T-helper 2 cell treated with Interferon-gamma antibody and Interleukin-4, amounts not matched to agents 5 μg/mL and 100 μg/mL, for 36 hours (primary cell): Measurements from ENCODE around the gene GLI3.
A peak's percentile ranks its signal among the peaks of the same experiment; 100 is the strongest.

Experiments used
- DNase-seq: peaks from one replicate; pipeline ENCODE4 v3.0.0; 2021; ENCODE audit warnings: low spot score
- H3K27ac Mint-ChIP-seq: one replicate; pipeline ENCODE4 v1.8.0; 2021; ENCODE audit warnings: mild to moderate bottlenecking, mixed read lengths
- H3K27me3 Mint-ChIP-seq: one replicate; pipeline ENCODE4 v1.8.0; 2021; ENCODE audit warnings: low read depth, mixed read lengths
- H3K36me3 Mint-ChIP-seq: one replicate; pipeline ENCODE4 v1.8.0; 2021; ENCODE audit warnings: low read depth, mixed read lengths
- H3K4me1 Mint-ChIP-seq: one replicate; pipeline ENCODE4 v1.8.0; 2021; ENCODE audit warnings: low read depth, mixed read lengths
- H3K4me3 Mint-ChIP-seq: one replicate; pipeline ENCODE4 v1.8.0; 2022; ENCODE audit warnings: mild to moderate bottlenecking, moderate library complexity, mixed read lengths
- H3K9me3 Mint-ChIP-seq: one replicate; pipeline ENCODE4 v1.8.0; 2021; ENCODE audit warnings: mixed read lengths

Gene GLI3

GRCh38 chr7:42247301-42247700 lies 10.3 kb upstream of the GLI3 start:
- H3K4me3 Mint-ChIP-seq = no peak overlapping the region

GRCh38 chr7:42244828-42245227 lies 7.8 kb upstream of the GLI3 start:
- no peak overlapping the region for H3K4me3 Mint-ChIP-seq
- no peaks in the 10 kb centered on the region for H3K36me3 Mint-ChIP-seq
- H3K27ac Mint-ChIP-seq = no peak overlapping the region
- no peaks in the 10 kb centered on the region for H3K4me1 Mint-ChIP-seq
- H3K27me3 Mint-ChIP-seq = peaks cover 6% of the 10 kb centered on the region
- DNase-seq = no peak
- no peaks in the 10 kb centered on the region for H3K9me3 Mint-ChIP-seq

More at GRCh38 chr7:42247301-42247700, 10.3 kb upstream of the GLI3 start:
- H3K27me3 Mint-ChIP-seq = no peaks in the 10 kb centered on the region
- H3K36me3 Mint-ChIP-seq = no peaks in the 10 kb centered on the region
- no peaks in the 10 kb centered on the region for H3K4me1 Mint-ChIP-seq
- H3K27ac Mint-ChIP-seq = no peak overlapping the region
- no peaks in the 10 kb centered on the region for H3K9me3 Mint-ChIP-seq
- DNase-seq = no peak

- no peak for DNase-seq
- Mint-ChIP-seq H3K4me1 (peaks cover 6% of the 10 kb centered on the region), H3K27ac (no peak overlapping the region), H3K36me3 (no peaks in the 10 kb centered on the region), H3K4me3 (no peak overlapping the region), H3K9me3 (no peaks in the 10 kb centered on the region), H3K27me3 (peaks cover 26% of the 10 kb centered on the region)
These were observed 5.4 kb upstream of the GLI3 start for GRCh38 chr7:42242381-42242780.

DNA sequence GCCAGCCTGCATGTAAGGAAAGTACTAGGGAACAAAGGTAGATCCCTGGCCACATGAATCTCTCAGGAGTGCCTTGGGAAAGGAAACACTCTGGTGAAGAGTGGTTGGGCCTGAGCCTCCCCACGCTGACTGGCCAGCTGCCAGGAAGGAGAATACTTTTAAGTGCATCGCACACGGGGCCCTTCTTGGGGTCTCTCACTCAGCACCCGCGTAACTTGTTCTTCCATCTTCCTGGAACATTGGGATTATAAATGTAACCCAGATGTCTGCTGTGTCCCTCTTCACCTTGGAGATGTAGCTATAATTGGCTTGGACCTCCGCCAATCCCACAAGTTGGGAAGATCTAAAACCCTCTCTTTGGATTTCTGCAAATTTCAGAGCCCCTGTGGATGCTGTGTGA lies 4.4 kb upstream of the GLI3 start:
- DNase-seq = no peak
- Mint-ChIP-seq H3K4me3 (no peak overlapping the region), H3K27me3 (peaks cover 29% of the 10 kb centered on the region), H3K4me1 (peaks cover 6% of the 10 kb centered on the region), H3K9me3 (no peaks in the 10 kb centered on the region), H3K36me3 (no peaks in the 10 kb centered on the region), H3K27ac (no peak overlapping the region)

DNA sequence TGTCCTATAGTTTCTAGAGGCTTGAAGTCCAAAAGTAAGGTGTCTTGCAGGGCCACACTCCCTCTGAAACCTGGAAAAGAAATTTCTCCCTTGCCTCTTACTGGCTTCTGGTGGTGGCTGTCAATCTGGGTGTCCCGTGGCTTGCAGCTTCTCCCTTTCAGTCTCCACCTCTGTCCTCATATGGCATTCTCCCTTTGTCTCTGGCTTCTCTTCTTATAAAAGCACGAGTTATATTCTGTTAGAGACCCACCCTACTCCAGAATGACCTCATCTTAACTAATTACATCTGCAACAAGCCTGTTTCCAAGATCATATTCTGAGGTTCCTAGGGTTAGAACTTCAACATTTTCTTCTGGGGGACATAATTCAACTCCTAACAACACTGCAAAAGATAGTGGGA lies 3.4 kb upstream of the GLI3 start:
- H3K27me3 Mint-ChIP-seq = peaks cover 38% of the 10 kb centered on the region
- no peak overlapping the region for H3K27ac Mint-ChIP-seq
- no peak overlapping the region for H3K4me3 Mint-ChIP-seq
- DNase-seq = no peak
- peaks cover 12% of the 10 kb centered on the region for H3K4me1 Mint-ChIP-seq
- no peaks in the 10 kb centered on the region for H3K9me3 Mint-ChIP-seq
- no peaks in the 10 kb centered on the region for H3K36me3 Mint-ChIP-seq

GRCh38 chr7:42238709-42239366 lies 1.8 kb upstream of the GLI3 start:
- H3K4me3 Mint-ChIP-seq = peak overlapping the region; percentile 78
- H3K4me1 Mint-ChIP-seq = peaks cover 12% of the 10 kb centered on the region
- no peak for DNase-seq
- no peaks in the 10 kb centered on the region for H3K9me3 Mint-ChIP-seq
- H3K27me3 Mint-ChIP-seq = peaks cover 51% of the 10 kb centered on the region
- H3K27ac Mint-ChIP-seq = no peak overlapping the region
- H3K36me3 Mint-ChIP-seq = no peaks in the 10 kb centered on the region

GRCh38 chr7:42237811-42238541 lies 967 bp upstream of the GLI3 start:
- Mint-ChIP-seq H3K9me3 (no peaks in the 10 kb centered on the region), H3K27ac (no peak overlapping the region), H3K4me1 (peaks cover 12% of the 10 kb centered on the region), H3K27me3 (peaks cover 59% of the 10 kb centered on the region), H3K4me3 (peak overlapping the region; percentile 78), H3K36me3 (no peaks in the 10 kb centered on the region)
- no peak for DNase-seq

GRCh38 chr7:42236266-42236975 lies 588 bp downstream of the GLI3 start:
- Mint-ChIP-seq H3K27ac (no peak overlapping the region), H3K9me3 (no peaks in the 10 kb centered on the region), H3K4me3 (peak overlapping the region; percentile 70), H3K27me3 (peaks cover 74% of the 10 kb centered on the region), H3K4me1 (peaks cover 12% of the 10 kb centered on the region), H3K36me3 (no peaks in the 10 kb centered on the region)
- no peak for DNase-seq

- peaks cover 12% of the 10 kb centered on the region for H3K4me1 Mint-ChIP-seq
- no peaks in the 10 kb centered on the region for H3K9me3 Mint-ChIP-seq
- peaks cover 81% of the 10 kb centered on the region for H3K27me3 Mint-ChIP-seq
- no peak overlapping the region for H3K27ac Mint-ChIP-seq
- H3K36me3 Mint-ChIP-seq = no peaks in the 10 kb centered on the region
- no peak for DNase-seq
- H3K4me3 Mint-ChIP-seq = peak overlapping the region; percentile 70
These were observed 1.3 kb downstream of the GLI3 start for GRCh38 chr7:42235741-42236161.

DNA sequence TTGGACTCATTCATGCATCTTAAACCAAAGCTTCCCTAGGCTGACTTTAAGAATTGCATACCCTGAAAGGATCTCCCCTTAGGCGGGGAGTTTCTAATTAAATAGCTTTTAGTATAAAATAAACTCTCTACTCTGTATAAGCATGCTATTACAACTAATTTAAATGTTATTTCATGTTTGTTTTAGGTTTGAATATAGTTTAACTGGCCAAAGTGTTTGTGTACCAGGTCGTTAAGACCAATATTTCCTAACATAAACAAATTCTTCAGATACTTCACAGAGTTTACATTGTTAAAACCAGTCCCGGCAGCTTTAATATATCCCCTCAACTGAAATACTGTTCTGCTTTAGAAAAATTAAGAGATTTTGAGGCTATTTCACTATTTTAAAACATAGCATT lies 2.3 kb downstream of the GLI3 start:
- peaks cover 82% of the 10 kb centered on the region for H3K27me3 Mint-ChIP-seq
- H3K27ac Mint-ChIP-seq = no peak overlapping the region
- no peaks in the 10 kb centered on the region for H3K36me3 Mint-ChIP-seq
- no peaks in the 10 kb centered on the region for H3K9me3 Mint-ChIP-seq
- H3K4me1 Mint-ChIP-seq = peaks cover 12% of the 10 kb centered on the region
- no peak for DNase-seq
- H3K4me3 Mint-ChIP-seq = no peak overlapping the region

DNA sequence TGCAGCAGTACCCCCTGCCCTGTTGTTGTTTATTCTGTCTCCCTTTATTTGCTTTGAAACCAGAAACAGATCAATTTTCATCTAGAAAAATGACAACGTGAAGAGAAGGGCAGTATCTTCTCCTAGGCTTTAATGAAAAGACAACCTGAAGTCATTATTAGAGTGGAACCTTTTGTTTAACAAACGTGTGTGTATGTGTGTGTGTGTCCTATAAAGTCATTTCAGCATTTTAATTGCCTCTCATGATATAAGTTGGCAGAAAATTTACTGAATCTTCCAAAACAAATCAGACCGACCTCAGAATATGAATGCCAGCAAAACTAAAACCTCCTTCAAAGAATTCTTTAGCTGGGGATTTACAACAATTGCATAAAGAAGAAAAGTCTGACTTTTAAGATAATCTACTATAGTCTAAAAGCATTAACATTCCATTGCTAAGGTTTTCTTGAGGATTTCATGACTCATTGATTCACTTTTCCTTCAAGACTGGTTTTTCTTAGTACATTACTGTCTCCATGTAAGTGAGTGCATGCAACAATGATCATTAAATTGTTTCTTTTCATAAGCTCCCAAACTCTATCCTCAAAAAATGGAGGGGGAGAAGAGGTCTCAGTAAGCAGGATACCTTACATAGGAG lies 3.2 kb downstream of the GLI3 start:
- Mint-ChIP-seq H3K36me3 (no peaks in the 10 kb centered on the region), H3K4me3 (no peak overlapping the region), H3K27me3 (peaks cover 82% of the 10 kb centered on the region), H3K27ac (no peak overlapping the region), H3K9me3 (no peaks in the 10 kb centered on the region), H3K4me1 (peaks cover 12% of the 10 kb centered on the region)
- DNase-seq = no peak

DNA sequence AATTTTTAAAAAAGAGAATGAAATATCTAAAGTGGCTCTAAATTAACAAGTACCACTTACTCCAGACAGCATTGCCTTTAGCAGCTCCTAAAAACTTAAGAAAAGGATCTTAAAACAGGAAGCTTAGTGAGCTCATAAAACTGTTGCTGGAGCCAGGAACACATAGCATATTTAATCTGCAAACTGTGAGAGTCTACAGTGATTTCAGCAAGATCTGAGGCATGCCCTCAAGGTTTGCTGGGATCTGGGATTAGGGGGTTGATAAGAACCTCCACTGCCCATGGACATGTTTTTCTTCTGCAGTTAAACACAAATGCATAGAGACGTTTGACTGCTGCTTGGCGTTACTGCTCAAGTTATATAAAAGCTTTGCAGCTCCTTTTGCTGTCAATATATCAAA lies 3.8 kb downstream of the GLI3 start:
- no peaks in the 10 kb centered on the region for H3K36me3 Mint-ChIP-seq
- H3K9me3 Mint-ChIP-seq = no peaks in the 10 kb centered on the region
- DNase-seq = no peak
- no peak overlapping the region for H3K27ac Mint-ChIP-seq
- H3K4me3 Mint-ChIP-seq = no peak overlapping the region
- H3K4me1 Mint-ChIP-seq = peaks cover 8% of the 10 kb centered on the region
- H3K27me3 Mint-ChIP-seq = peaks cover 82% of the 10 kb centered on the region

DNA sequence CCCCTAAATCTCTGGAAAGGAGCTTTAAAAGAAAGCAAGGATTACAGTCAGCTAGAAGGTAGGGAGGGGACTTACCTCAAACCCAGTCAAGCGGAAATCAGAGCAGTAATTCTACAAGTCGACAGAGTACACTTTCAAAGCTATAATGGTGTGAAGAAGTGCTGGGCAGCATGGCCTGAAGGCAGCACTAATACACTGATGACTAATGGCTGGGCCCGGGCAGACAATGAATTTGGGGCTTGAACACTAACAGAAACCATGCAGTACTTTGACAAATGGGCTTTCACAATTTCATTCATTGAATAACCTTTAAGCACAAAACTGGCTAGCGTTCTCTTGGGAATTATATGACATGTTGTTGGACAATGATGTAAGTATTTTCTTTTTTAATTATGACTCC lies 4.7 kb downstream of the GLI3 start:
- Mint-ChIP-seq H3K27ac (no peak overlapping the region), H3K36me3 (no peaks in the 10 kb centered on the region), H3K4me3 (no peak overlapping the region), H3K27me3 (peaks cover 85% of the 10 kb centered on the region), H3K4me1 (peaks cover 10% of the 10 kb centered on the region), H3K9me3 (no peaks in the 10 kb centered on the region)
- no peak for DNase-seq
